ENCODE data around the gene STAP2.

Gene STAP2, protein sequence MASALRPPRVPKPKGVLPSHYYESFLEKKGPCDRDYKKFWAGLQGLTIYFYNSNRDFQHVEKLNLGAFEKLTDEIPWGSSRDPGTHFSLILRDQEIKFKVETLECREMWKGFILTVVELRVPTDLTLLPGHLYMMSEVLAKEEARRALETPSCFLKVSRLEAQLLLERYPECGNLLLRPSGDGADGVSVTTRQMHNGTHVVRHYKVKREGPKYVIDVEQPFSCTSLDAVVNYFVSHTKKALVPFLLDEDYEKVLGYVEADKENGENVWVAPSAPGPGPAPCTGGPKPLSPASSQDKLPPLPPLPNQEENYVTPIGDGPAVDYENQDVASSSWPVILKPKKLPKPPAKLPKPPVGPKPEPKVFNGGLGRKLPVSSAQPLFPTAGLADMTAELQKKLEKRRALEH

DNA sequence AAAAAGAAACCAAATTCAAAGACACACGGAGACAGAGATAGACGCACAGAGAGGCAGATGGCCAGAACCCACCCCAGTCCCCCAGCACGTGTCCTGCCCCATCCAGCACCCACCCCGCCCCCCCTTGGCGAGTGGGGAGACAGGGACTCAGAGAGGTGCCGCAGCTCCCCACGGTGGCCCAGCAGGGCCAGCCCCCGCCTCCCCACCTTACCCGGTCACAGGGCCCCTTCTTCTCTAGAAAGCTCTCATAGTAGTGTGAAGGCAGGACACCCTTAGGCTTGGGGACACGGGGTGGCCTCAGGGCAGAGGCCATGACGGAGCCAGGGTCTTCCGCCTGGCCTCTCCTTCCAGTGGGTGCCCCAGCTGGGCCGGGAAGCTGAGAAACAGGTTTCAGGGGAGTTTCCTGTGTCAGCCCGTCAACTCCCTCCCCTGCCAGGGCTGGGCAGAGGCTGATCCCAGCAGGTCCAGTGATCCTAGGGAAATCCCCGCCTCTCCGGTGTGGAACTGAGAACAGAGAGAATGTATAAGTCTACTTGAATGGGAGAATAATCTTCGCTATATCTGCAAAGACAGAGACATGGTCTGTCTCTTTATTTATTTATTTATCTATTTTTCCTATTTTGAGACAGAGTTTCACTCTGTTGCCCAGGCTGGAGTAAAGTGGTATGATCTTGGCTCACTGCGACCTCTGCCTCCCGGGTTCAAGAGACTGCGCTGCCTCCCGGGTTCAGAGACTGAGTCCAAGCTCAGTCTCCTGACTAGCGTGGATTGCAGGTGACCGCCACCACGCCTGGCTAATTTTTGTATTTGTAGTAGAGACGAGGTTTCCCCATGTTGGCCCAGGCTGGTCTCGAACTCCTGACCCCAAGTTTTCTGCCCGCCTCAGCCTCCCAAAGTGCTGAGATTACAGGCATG is at the start of gene STAP2:
STAP2 (minus strand) TSS at position 387 of the 915 bp plus-strand sequence; CDS start at position 313, 74 bp downstream.
- H3K9me3 ChIP-seq (ENCODE audit: control insufficient read depth, insufficient read depth, low read length), result no peaks in the 10 kb centered on the region
- no peaks in the 10 kb centered on the region for H3K36me3 ChIP-seq (ENCODE audit: insufficient read depth, low read length)
- peak within 1 kb of the TSS; percentile 47 for H3K9ac ChIP-seq (ENCODE audit: low read depth, low read length)
- H3K4me1 ChIP-seq (ENCODE audit: insufficient read depth, low read length), result no peaks in the 10 kb centered on the region

DNA sequence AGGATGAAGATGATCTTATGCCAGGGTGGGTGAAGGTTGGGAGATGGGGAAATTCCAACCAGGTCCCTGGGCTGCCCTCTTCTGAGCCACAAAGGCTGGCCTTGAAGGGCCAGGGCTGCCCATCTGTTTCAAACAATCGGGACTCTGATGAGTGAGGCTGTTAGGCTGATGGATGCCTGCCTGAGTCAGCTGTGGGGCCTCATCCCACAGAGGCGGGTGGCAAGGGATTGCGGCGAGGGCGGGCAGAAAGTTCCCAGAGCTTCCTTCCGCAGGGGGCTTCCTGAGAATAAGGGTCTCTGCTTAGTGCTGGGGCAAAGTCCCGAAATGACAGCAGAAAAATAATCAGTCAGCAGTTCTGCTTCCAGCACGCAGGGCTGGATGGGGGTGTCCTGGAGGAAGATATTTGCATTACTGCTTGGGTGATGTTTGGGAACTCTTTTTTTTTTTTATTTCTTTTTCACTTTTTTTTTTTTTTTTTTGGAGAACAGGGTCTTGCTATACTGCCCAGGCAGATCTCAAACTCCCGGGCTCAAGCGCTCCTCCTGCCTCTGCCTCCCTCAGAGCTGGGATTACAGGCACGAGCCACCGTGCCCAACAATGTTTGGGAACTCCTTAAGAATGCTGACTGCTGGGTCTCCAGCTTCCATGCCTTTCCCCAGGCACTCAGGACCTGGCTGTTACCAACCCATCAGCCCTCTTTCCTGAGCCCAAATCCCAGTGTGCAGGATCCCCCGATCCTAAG is 47.6 kb upstream of the STAP2 start:
- H3K9me3 ChIP-seq (ENCODE audit: control insufficient read depth, insufficient read depth, low read length), result no peaks in the 10 kb centered on the region
- H3K9ac ChIP-seq (ENCODE audit: low read depth, low read length), result no peak overlapping the region
- peaks cover 22% of the 10 kb centered on the region for H3K4me1 ChIP-seq (ENCODE audit: insufficient read depth, low read length)
- no peaks in the 10 kb centered on the region for H3K36me3 ChIP-seq (ENCODE audit: insufficient read depth, low read length)

DNA sequence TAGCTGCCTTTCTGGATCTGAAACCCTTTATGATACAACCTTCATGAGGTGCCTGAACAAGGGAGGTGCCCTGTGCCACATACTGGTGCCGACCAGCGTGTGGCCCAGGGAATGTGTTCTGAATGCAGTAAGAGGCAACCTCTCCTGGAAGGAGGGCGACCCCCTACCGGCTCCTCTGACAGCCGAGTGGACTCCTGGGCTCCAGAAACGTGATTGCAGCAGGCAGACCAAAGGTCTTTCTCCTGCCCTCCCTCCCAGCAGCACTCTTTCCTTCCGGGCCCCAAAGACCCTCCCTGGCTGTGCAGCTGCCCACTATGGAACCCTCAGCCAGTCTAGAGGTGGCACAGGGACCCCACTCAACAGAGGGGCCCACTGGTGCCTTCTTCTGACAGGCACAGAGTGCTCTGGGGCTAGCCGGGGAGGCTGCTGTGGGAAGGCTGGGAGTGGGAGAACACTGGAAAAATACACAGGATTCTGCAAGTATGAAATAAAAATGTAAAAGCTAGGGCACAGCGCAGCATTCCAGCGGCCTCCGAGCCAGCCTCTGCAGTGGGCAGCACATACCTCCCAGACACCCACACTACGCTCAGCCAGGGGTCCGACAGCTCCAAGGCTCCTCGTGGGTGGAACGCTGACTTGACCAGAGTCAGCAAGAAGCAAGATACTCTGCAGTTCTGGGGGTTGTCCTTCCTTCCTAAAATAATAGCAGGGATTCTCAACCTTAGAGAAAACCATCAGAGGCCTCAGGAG is 46.8 kb upstream of the STAP2 start:
- Histone ChIP-seq H3K36me3 (ENCODE audit: insufficient read depth, low read length) (no peaks in the 10 kb centered on the region), H3K9ac (ENCODE audit: low read depth, low read length) (no peak overlapping the region), H3K9me3 (ENCODE audit: control insufficient read depth, insufficient read depth, low read length) (no peaks in the 10 kb centered on the region), H3K4me1 (ENCODE audit: insufficient read depth, low read length) (peaks cover 18% of the 10 kb centered on the region; the same call in 1 of the 2 replicates)

DNA sequence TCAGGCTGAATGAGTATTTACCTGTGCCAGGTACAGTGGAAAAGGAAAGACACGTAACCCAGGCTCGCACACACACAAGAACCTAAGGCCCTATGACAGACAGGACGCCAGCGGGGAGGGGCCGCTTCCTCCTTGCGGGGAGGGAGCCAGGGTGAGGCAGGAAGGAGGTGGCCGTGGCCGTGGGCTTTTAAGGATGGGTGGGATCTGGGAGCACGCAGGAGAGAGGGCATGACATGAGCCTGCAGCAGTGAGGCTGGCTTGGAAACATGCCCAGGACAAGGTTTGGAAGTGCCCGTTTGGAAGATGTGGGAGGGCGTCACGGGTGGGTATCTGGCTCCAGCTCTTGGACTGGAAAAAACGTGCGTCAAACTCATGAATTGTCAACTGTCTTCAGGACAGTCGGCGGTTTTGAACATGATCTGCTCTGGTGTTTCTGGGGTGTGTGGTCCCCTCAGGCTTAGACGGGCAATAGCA is 41.7 kb upstream of the STAP2 start:
- Histone ChIP-seq H3K4me1 (ENCODE audit: insufficient read depth, low read length) (peaks cover 36% of the 10 kb centered on the region), H3K36me3 (ENCODE audit: insufficient read depth, low read length) (no peaks in the 10 kb centered on the region), H3K9ac (ENCODE audit: low read depth, low read length) (no peak overlapping the region), H3K9me3 (ENCODE audit: control insufficient read depth, insufficient read depth, low read length) (no peaks in the 10 kb centered on the region)

DNA sequence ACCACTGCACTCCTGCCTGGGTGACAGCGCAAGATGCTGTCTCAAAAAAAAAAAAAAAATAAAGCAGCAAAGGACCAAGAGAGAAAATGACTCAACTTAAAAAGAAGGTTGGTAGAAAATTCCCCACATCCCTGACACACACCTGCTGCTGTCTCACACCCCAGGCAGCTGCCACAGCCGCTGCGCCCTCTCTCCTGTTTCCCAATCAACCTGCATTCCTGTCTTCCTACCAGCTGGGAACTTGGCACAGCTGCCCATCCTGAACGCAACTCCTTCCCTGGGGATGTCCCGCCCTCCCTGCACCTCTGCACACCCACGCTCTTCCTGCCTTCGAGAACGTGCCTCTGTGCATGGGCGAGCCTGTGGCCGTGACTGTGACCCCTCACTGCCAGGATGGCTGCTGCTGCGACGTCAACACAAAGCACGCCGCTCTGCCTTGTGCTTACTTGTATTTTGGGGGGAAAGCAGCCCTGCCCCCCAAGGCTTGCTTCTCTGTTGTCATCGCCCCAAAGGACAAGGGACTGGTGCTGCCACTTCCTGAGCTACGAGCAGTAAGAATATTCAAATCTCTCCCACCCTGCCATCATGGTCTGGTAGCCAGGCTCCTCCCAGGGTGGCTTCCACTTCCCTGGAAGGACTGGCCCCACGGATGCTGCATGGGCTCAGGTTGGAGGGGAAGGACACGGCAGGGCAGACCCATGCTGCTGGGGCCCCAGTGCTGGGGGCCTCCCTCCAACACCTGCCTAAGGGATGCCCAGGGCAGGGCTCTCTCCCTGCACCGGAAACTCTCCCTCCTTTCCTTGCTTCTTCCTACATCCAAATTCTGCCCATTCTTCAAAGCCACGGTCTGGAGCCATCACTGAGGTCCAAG is 41.0 kb upstream of the STAP2 start:
- H3K4me1 ChIP-seq (ENCODE audit: insufficient read depth, low read length), result peaks cover 43% of the 10 kb centered on the region
- no peak overlapping the region for H3K9ac ChIP-seq (ENCODE audit: low read depth, low read length)
- no peaks in the 10 kb centered on the region for H3K9me3 ChIP-seq (ENCODE audit: control insufficient read depth, insufficient read depth, low read length)

DNA sequence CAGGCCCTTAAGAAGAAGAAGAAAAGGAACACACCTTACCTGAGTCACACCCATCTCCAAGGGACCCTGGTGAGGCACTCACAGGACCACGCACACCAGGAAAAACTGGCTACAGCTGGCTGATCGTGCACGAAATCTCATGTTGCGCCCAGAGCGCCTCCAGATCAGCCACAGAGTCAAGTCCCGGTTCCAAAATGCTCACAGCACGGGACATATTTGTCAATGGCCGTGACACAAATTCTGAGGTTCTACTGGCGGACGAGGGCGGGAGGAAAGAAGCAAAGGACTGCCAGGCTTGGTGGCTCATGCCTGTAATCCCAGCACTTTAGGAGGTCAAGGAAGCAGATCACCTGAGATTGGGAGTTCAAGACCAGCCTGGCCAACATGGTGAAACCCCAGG is 40.3 kb upstream of the STAP2 start:
- H3K4me1 ChIP-seq (ENCODE audit: insufficient read depth, low read length), result peaks cover 50% of the 10 kb centered on the region
- no peaks in the 10 kb centered on the region for H3K36me3 ChIP-seq (ENCODE audit: insufficient read depth, low read length)
- H3K9ac ChIP-seq (ENCODE audit: low read depth, low read length), result no peak overlapping the region
- H3K9me3 ChIP-seq (ENCODE audit: control insufficient read depth, insufficient read depth, low read length), result no peaks in the 10 kb centered on the region

More for the DNA sequence above, 41.0 kb upstream of the STAP2 start:
- H3K36me3 ChIP-seq (ENCODE audit: insufficient read depth, low read length), result no peaks in the 10 kb centered on the region

DNA sequence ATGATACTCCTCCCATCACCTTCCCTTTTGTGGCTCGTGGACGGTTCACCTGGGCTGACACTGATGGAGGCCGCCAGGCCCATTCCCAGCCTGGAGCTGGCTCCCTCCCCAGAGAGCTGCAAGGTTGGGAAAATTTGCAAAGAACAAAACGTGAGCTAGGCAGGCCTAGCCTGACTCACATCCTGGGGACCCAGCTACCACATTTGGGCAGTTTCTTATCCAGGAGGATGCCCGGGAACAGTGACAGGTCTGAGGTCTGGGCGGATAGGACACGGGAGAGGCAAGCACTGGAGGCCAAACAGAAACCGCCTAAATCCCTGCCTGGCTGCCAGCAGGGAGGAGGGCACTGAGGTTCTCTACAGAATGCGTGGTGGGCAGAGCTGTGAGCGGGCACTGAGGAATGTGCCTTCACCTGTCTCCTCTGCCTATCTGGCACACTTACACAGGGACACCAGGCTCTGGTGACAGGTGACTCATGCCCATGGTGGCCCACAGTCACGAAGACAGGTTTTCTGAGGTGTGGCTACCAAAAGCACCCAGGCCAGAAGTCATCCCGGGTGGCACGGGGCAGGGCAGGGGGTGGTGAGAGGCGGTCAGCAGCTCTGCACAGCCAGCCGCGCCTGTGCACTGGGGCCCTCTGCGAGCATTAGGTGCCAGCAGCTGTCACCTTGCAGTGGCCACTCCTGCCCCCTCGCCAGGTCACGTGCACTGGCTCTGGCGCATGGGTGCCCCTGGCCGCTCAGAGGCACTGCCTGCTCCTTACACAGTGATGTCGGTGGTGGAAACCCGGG is 38.6 kb upstream of the STAP2 start:
- Histone ChIP-seq H3K9ac (ENCODE audit: low read depth, low read length) (no peak overlapping the region), H3K4me1 (ENCODE audit: insufficient read depth, low read length) (peaks cover 52% of the 10 kb centered on the region), H3K9me3 (ENCODE audit: control insufficient read depth, insufficient read depth, low read length) (no peaks in the 10 kb centered on the region), H3K36me3 (ENCODE audit: insufficient read depth, low read length) (no peaks in the 10 kb centered on the region)

DNA sequence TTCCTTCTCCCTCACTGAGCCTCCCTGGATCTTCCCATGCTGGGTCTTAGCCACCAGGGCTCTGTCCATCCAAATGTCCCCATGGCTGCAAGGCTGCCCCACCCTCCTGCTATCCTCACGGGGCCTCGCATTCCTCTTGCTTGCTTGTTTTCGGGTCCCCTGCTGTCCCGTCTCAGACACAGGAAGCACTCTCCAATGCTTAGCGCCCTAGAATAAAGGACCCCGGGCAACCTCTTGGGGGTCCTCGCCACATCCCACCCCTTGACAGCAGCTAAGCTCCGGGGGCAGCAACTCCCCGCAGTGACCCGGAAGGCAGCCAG is 38.0 kb upstream of the STAP2 start:
- Histone ChIP-seq H3K36me3 (ENCODE audit: insufficient read depth, low read length) (no peaks in the 10 kb centered on the region), H3K9me3 (ENCODE audit: control insufficient read depth, insufficient read depth, low read length) (no peaks in the 10 kb centered on the region), H3K9ac (ENCODE audit: low read depth, low read length) (no peak overlapping the region), H3K4me1 (ENCODE audit: insufficient read depth, low read length) (peaks cover 52% of the 10 kb centered on the region)

DNA sequence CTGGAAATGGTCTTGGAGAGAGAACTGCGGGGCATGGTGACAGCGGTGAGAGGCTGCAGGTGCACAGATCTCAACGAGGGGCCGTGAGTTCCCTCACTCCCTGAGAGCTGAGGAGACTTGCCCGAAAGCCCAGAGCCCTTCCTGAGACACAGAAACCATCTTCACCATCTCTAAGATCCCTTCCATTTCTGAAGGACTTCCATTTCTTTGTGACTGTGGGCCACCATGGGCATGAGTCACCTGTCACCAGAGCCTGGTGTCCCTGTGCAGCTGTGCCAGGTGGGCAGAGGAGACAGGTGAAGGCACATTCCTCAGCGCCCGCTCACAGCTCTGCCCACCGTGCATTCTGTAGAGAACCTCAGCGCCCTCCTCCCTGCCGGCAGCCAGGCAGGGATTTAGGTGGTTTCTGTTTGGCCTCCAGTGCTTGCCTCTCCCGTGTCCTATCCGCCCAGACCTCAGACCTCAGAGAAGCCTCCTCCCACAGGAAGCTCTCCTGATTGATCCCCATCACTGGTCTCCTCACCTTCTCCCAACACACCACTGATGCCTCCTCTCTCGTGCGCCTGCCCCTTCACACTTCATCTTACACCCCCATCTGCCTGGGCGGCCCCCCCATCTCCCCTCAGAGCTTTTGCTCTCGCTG is 37.5 kb upstream of the STAP2 start:
- Histone ChIP-seq H3K9ac (ENCODE audit: low read depth, low read length) (no peak overlapping the region), H3K9me3 (ENCODE audit: control insufficient read depth, insufficient read depth, low read length) (no peaks in the 10 kb centered on the region), H3K36me3 (ENCODE audit: insufficient read depth, low read length) (no peaks in the 10 kb centered on the region), H3K4me1 (ENCODE audit: insufficient read depth, low read length) (peaks cover 52% of the 10 kb centered on the region)

DNA sequence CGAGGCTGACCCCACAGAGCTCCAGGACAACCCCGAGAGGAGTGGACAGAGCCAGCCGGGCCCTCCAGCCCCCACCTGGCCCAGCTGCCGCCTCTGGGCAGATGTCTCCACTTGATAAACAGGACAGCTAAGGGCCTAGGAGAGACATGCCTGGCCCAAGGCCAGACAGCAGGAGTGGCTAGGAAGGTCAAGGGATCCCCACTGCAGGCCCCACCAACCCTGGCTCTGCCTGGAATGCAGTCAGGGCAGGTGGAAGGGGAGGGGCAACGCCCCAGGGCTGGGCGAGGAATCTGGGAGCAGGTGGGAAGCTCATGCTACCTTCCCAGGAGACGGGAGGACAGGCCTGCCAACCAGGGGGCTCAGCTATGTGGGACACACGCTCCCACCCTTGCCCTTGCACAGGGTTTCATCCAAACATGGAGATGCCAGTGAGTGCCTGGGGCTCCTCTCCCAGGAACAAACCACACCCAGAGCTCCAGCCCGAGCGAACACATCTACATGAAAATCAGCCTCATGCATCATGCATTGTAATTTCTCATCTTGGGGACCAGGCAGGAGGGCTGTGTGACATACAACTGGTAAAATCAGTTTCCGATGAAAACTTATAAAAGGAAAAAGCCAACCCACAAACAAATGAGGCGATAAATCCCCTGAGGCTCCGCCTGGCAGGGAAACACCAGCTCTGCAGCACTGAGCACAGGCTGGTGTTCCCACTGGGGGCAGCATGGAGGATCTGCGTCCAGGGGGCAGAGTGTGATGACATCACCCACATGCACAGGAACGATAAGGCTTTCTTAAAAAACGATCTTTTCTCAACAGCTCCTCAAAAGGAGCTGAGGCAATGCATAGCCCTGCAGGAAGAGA is 36.8 kb upstream of the STAP2 start:
- H3K9ac ChIP-seq (ENCODE audit: low read depth, low read length), result no peak overlapping the region
- H3K9me3 ChIP-seq (ENCODE audit: control insufficient read depth, insufficient read depth, low read length), result no peaks in the 10 kb centered on the region
- H3K36me3 ChIP-seq (ENCODE audit: insufficient read depth, low read length), result no peaks in the 10 kb centered on the region
- peaks cover 50% of the 10 kb centered on the region for H3K4me1 ChIP-seq (ENCODE audit: insufficient read depth, low read length)

DNA sequence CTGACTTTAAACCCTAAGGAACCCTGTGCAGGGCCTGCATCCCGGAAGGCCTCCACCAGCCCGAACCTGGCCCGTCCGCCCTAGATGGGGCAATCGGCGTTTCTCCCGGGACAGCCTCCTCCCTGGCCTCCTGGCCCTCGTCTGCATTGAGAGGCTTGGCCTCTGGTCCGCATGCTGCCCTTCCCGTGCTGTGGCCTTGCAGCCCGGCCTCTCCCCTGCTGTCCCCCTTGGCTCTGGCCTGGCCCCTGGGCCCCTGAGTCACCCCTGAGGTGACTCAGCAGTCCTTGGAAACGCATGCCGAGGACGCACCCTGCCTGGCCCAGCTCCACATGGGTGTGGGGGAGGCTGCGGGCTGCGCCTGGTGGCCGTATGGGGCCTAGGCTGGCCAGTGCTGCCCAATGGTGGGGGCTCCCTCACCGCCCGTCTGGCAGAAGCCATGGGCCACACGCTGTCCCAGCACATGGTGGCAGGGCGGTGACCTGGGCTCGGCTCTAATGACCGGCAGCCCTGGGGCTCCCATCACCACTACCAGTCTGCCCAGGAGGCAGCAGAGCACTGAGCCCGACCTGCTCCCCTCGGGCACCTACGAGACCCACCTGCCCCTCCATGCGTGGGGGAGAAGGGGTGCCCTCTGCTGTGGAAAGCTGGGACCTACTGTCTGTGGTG is 36.0 kb upstream of the STAP2 start:
- Histone ChIP-seq H3K4me1 (ENCODE audit: insufficient read depth, low read length) (peaks cover 43% of the 10 kb centered on the region), H3K9me3 (ENCODE audit: control insufficient read depth, insufficient read depth, low read length) (no peaks in the 10 kb centered on the region), H3K9ac (ENCODE audit: low read depth, low read length) (0 out of 2 replicates have a peak overlapping the region, but pooled peaks have one; percentile 4), H3K36me3 (ENCODE audit: insufficient read depth, low read length) (no peaks in the 10 kb centered on the region)
